DMS114 treated with DMSO at 0.1 percent for 48 hours (cell line): ENCODE measurements around the gene YJEFN3.
A peak's percentile ranks its signal among the peaks of the same experiment; 100 is the strongest.

Experiments used
- DNase-seq: peaks from one replicate; lab custom pipeline; 2025; ENCODE audit not compliant: unreplicated experiment; lab: John Stamatoyannopoulos, UW

Gene YJEFN3

GRCh38 chr19:19550972-19551852, 22.5 kb downstream of the YJEFN3 start:
- no peak for DNase-seq

- no peak for DNase-seq
These were observed 23.1 kb downstream of the YJEFN3 start for GRCh38 chr19:19551853-19552192.

- peak; percentile 26 for DNase-seq
These were observed 24.1 kb downstream of the YJEFN3 start for GRCh38 chr19:19552798-19553197.

- no peak for DNase-seq
These were observed 25.0 kb downstream of the YJEFN3 start for GRCh38 chr19:19553670-19554069.

GRCh38 chr19:19554074-19555023, 25.6 kb downstream of the YJEFN3 start:
- no peak for DNase-seq

- DNase-seq = no peak
These were observed 29.3 kb downstream of the YJEFN3 start for GRCh38 chr19:19558055-19558454.

GRCh38 chr19:19558636-19559035, 29.9 kb downstream of the YJEFN3 start:
- DNase-seq = no peak

- no peak for DNase-seq
These were observed 31.2 kb downstream of the YJEFN3 start for GRCh38 chr19:19559931-19560330.

GRCh38 chr19:19561946-19562664, 33.4 kb downstream of the YJEFN3 start:
- no peak for DNase-seq

- no peak for DNase-seq
These were observed 34.1 kb downstream of the YJEFN3 start for GRCh38 chr19:19562665-19563347.

GRCh38 chr19:19563348-19563848, 34.7 kb downstream of the YJEFN3 start:
- DNase-seq = no peak

- no peak for DNase-seq
These were observed 37.6 kb downstream of the YJEFN3 start for GRCh38 chr19:19566306-19566705.

GRCh38 chr19:19567391-19567790, 38.7 kb downstream of the YJEFN3 start:
- no peak for DNase-seq

- DNase-seq = no peak
These were observed 40.4 kb downstream of the YJEFN3 start for GRCh38 chr19:19568802-19569756.

- DNase-seq = no peak
These were observed 41.9 kb downstream of the YJEFN3 start for GRCh38 chr19:19570571-19570970.

GRCh38 chr19:19571071-19571786, 42.5 kb downstream of the YJEFN3 start:
- no peak for DNase-seq

- DNase-seq = no peak
These were observed 46.7 kb downstream of the YJEFN3 start for GRCh38 chr19:19575411-19575810.

- DNase-seq = no peak
These were observed 49.5 kb downstream of the YJEFN3 start for GRCh38 chr19:19578252-19578651.
